GM12872 (cell line): Measurements from ENCODE around the gene GRIN3A.

Source experiments
- TF ChIP-seq, protein P1 (sequence below): IDR thresholded peaks from 3 replicates; pipeline ENCODE4 v1.5.1; 2011; ENCODE audit warnings: low read depth, mild to moderate bottlenecking, low read length, moderate library complexity; ENCODE audit not compliant: insufficient read depth

GRIN3A gene

GRCh38 chr9:101590901-101591300 is 147.5 kb downstream of the GRIN3A start:
- TF ChIP-seq, protein P1, sequence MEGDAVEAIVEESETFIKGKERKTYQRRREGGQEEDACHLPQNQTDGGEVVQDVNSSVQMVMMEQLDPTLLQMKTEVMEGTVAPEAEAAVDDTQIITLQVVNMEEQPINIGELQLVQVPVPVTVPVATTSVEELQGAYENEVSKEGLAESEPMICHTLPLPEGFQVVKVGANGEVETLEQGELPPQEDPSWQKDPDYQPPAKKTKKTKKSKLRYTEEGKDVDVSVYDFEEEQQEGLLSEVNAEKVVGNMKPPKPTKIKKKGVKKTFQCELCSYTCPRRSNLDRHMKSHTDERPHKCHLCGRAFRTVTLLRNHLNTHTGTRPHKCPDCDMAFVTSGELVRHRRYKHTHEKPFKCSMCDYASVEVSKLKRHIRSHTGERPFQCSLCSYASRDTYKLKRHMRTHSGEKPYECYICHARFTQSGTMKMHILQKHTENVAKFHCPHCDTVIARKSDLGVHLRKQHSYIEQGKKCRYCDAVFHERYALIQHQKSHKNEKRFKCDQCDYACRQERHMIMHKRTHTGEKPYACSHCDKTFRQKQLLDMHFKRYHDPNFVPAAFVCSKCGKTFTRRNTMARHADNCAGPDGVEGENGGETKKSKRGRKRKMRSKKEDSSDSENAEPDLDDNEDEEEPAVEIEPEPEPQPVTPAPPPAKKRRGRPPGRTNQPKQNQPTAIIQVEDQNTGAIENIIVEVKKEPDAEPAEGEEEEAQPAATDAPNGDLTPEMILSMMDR = no peak

GRCh38 chr9:101587332-101588043 is 151.0 kb downstream of the GRIN3A start:
- TF ChIP-seq, protein P1 = no peak

GRCh38 chr9:101586651-101587050 is 151.8 kb downstream of the GRIN3A start:
- TF ChIP-seq, protein P1 = no peak

GRCh38 chr9:101585740-101586139 is 152.7 kb downstream of the GRIN3A start:
- TF ChIP-seq, protein P1 = no peak

DNA sequence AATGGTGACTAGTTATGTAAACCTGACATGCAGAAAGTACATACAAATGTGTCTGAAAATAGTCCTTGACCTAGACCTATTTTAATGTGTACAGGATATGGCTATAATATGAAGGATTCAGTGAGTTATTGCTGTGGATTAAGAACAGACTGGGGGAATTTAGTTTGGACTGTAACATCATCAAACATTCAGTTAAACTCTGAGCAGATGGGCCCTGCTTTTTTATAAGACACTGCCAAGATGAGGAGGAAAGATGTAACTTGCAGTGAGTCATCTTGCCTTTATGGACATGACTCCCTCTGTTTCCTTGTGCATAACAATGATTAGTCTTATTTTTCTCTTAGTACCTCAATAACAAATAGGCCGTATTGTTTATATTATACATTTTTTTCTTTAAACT is 155.9 kb downstream of the GRIN3A start:
- TF ChIP-seq, protein P1 = no peak

DNA sequence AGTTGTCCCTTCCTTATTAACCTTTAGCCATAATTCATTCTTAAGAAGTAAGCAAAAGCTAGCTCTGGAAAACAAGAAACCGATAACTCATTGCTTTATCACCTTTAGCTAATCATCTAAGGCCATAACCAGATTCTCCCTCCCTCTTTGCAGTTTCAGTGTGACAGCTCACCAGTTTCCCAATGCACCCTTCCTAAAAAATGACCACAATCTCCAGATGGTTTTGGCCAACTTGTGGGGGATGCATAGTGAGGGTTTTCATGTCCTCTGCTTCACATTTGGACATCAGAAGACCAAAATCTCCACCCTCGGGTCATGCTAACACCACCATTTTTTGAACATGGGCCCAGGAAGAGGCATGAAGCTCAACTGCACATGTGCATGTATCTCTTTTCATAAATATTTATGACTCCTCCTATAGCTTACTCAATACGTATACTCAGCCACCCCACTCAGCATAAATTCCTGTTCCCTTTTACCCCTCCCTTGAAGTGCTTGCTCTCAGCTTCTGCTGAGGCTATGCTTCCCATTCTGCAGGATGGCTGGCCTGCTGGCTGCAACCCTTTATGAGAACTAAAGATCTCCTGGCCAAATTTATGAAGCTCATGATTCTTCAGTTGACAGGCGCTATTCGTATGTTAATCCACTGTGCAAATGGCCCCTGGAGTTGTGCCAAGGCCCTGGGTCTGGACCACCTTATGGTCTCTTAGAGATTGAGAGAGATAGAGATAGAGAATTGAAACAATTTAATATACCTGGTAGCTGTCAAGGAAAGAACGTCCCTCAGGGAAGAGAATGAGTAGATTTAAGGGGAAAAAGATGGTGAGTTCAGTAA is 158.5 kb downstream of the GRIN3A start:
- TF ChIP-seq, protein P1 = no peak

GRCh38 chr9:101578378-101578777 is 160.1 kb downstream of the GRIN3A start:
- TF ChIP-seq, protein P1 = no peak
